Measurements from ENCODE around the gene LCN2. TPM values are rescaled to one million over a fixed set of nuclear protein-coding genes. Genes with fewer than 3 reads are reported as not detected.
A peak's percentile ranks its signal among the peaks of the same experiment; 100 is the strongest.

Gene LCN2
- total RNA-seq, 3 donors from 2014 or later (not counting 1 experiment from before 2014, with no cell fraction given), result 0.82 to 0.99 TPM; not detected in 1

GRCh38 chr9:128125580-128126354 is 23.5 kb upstream of the LCN2 start:
- Mint-ChIP-seq H3K27me3 (ENCODE audit: low read depth in 2 of 2) (no peaks in the 10 kb centered on the region), H3K27ac (no peak overlapping the region), H3K9me3 (no peaks in the 10 kb centered on the region), H3K36me3 (no peaks in the 10 kb centered on the region), H3K4me3 (peak overlapping the region; percentile 99), H3K4me1 (peaks cover 24 to 35% of the 10 kb centered on the region in 2 donors)
- intact Hi-C loops (cut with micrococcal nuclease), result no loop called here
- ATAC-seq (no peak), DNase-seq (no peak)
- H3K27ac ChIP-seq (ENCODE audit: low read length), result no peak overlapping the region
- H3K4me1 ChIP-seq (ENCODE audit: control insufficient read depth, insufficient read depth, low read length), result peaks cover 34% of the 10 kb centered on the region
- no peaks in the 10 kb centered on the region for H3K27me3 ChIP-seq (ENCODE audit: control insufficient read depth, insufficient read depth, low read length)
- H3K9me3 ChIP-seq (ENCODE audit: control insufficient read depth, insufficient read depth, low read length), result no peaks in the 10 kb centered on the region
- no peak overlapping the region for H3K4me3 ChIP-seq (ENCODE audit: low read length)
- H3K36me3 ChIP-seq (ENCODE audit: control insufficient read depth, insufficient read depth, low read length), result peaks cover 25% of the 10 kb centered on the region
- WGBS (ENCODE audit: insufficient coverage), result 73% methylated on average over 10 of the region's 10 CpGs
- TF ChIP-seq CTCF (IDR thresholded peaks at IDR 0.05), result no peak

- H3K4me1 ChIP-seq (ENCODE audit: control insufficient read depth, insufficient read depth, low read length), result peaks cover 34% of the 10 kb centered on the region
- H3K27me3 Mint-ChIP-seq (ENCODE audit: low read depth in 2 of 2), result peaks cover 0 to 2% of the 10 kb centered on the region in 2 donors
- peak within 1 kb of the TSS; percentile 100 for H3K4me3 ChIP-seq (ENCODE audit: low read length)
- peak within 1 kb of the TSS; percentile 98 for H3K27ac ChIP-seq (ENCODE audit: low read length)
- no peaks in the 10 kb centered on the region for H3K9me3 ChIP-seq (ENCODE audit: control insufficient read depth, insufficient read depth, low read length)
- peaks cover 24 to 35% of the 10 kb centered on the region in 2 donors for H3K4me1 Mint-ChIP-seq
- DNase-seq, result peak; percentile 83 to 91
- H3K27me3 ChIP-seq (ENCODE audit: control insufficient read depth, insufficient read depth, low read length), result no peaks in the 10 kb centered on the region
- ATAC-seq, result peak; percentile 69 to 83 (median 73)
- under 1% methylated on average over 56 of the region's 56 CpGs for WGBS (ENCODE audit: insufficient coverage)
- peak within 1 kb of the TSS; percentile 99 for H3K4me3 Mint-ChIP-seq
- intact Hi-C loops (cut with micrococcal nuclease), result no loop called here
- peak within 1 kb of the TSS; percentile 98 to 99 for H3K27ac Mint-ChIP-seq
- peaks cover 13% of the 10 kb centered on the region for H3K36me3 ChIP-seq (ENCODE audit: control insufficient read depth, insufficient read depth, low read length)
- no peaks in the 10 kb centered on the region for H3K9me3 Mint-ChIP-seq
- H3K36me3 Mint-ChIP-seq, result no peaks in the 10 kb centered on the region
- TF ChIP-seq CTCF (IDR thresholded peaks at IDR 0.05), result no peak
These were observed 21.7 kb upstream of the LCN2 start, which contains the start of gene PTGES2 for GRCh38 chr9:128127568-128127989. TSS of gene PTGES2 (minus strand) at chr9:128127729. CDS start at chr9:128127717, 12 bp downstream.

GRCh38 chr9:128127990-128128835 is 21.0 kb upstream of the LCN2 start:
- no peaks in the 10 kb centered on the region for H3K27me3 ChIP-seq (ENCODE audit: control insufficient read depth, insufficient read depth, low read length)
- Mint-ChIP-seq H3K36me3 (no peaks in the 10 kb centered on the region), H3K4me1 (peaks cover 24 to 35% of the 10 kb centered on the region in 2 donors), H3K27me3 (ENCODE audit: low read depth in 2 of 2) (peaks cover 5 to 8% of the 10 kb centered on the region in 2 donors), H3K9me3 (no peaks in the 10 kb centered on the region), H3K27ac (peak overlapping the region; percentile 98 to 99), H3K4me3 (peak overlapping the region; percentile 99)
- peak overlapping the region; percentile 100 for H3K4me3 ChIP-seq (ENCODE audit: low read length)
- intact Hi-C loops (cut with micrococcal nuclease), result loop anchor here (1.0 to 2.0 kb wide), 2 partner anchors 11 to 59 kb away; partner anchors contain the start of gene SLC25A25
- WGBS (ENCODE audit: insufficient coverage), result under 1% methylated on average over 82 of the region's 82 CpGs
- H3K36me3 ChIP-seq (ENCODE audit: control insufficient read depth, insufficient read depth, low read length), result peaks cover 8% of the 10 kb centered on the region
- H3K27ac ChIP-seq (ENCODE audit: low read length), result peak overlapping the region; percentile 98
- peaks cover 34% of the 10 kb centered on the region for H3K4me1 ChIP-seq (ENCODE audit: control insufficient read depth, insufficient read depth, low read length)
- H3K9me3 ChIP-seq (ENCODE audit: control insufficient read depth, insufficient read depth, low read length), result no peaks in the 10 kb centered on the region
- no peak for TF ChIP-seq CTCF (IDR thresholded peaks at IDR 0.05)
- DNase-seq, result peak; percentile 86 to 94
- peak; percentile 80 to 91 (median 82) for ATAC-seq

Data from natural killer cell (primary cell).